ENCODE measurements around the gene METTL1.

METTL1 gene

GRCh38 chr12:57800965-57801364, 29.1 kb upstream of the METTL1 start:
- DNase-seq (ENCODE audit: extremely low read depth, insufficient read length): no peak
- Histone ChIP-seq H3K36me3 (ENCODE audit: control insufficient read depth, insufficient read depth, low read length) (no peaks in the 10 kb centered on the region; the same call in none of the 2 replicates), H3K4me3 (replicated peaks; ENCODE audit: low read depth, low read length) (no peak overlapping the region), H3K27me3 (replicated peaks; ENCODE audit: control insufficient read depth, insufficient read depth, low read length) (no peaks in the 10 kb centered on the region)
- TF ChIP-seq CTCF (IDR thresholded peaks at IDR 0.05; ENCODE audit: insufficient read depth, low read length, poor library complexity, severe bottlenecking): no peak

GRCh38 chr12:57797933-57798332, 26.0 kb upstream of the METTL1 start:
- Histone ChIP-seq H3K27me3 (replicated peaks; ENCODE audit: control insufficient read depth, insufficient read depth, low read length) (no peaks in the 10 kb centered on the region), H3K36me3 (ENCODE audit: control insufficient read depth, insufficient read depth, low read length) (peaks cover 3% of the 10 kb centered on the region), H3K4me3 (replicated peaks; ENCODE audit: low read depth, low read length) (no peak overlapping the region)
- DNase-seq (ENCODE audit: extremely low read depth, insufficient read length): no peak
- TF ChIP-seq CTCF (IDR thresholded peaks at IDR 0.05; ENCODE audit: insufficient read depth, low read length, poor library complexity, severe bottlenecking): no peak

- no peak for DNase-seq (ENCODE audit: extremely low read depth, insufficient read length)
- TF ChIP-seq CTCF (IDR thresholded peaks at IDR 0.05; ENCODE audit: insufficient read depth, low read length, poor library complexity, severe bottlenecking): no peak
- peaks cover 4% of the 10 kb centered on the region for H3K36me3 ChIP-seq (ENCODE audit: control insufficient read depth, insufficient read depth, low read length)
Measured at GRCh38 chr12:57796996-57797395, 25.1 kb upstream of the METTL1 start.

DNA sequence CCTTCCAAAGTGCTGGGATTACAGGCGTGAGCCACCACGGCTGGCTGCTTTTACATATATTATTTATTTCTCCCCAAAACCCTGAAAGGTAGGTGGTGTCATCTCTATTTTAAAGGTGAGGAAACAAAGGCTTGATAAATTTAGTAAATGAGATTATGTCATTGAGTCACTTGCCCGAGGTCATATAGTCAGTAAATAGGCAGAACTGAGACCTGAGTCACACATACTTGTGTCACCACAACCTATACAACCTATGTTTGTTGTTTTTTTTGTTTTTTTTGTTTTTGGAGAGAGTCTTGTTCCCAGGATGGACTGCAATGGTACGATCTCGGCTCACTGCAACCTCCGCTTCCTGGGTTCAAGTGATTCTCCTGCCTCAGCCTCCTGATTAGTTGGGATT, 23.4 kb upstream of the METTL1 start:
- Histone ChIP-seq H3K36me3 (ENCODE audit: control insufficient read depth, insufficient read depth, low read length) (peaks cover 5% of the 10 kb centered on the region), H3K27me3 (replicated peaks; ENCODE audit: control insufficient read depth, insufficient read depth, low read length) (no peaks in the 10 kb centered on the region), H3K4me3 (replicated peaks; ENCODE audit: low read depth, low read length) (no peak overlapping the region)
- TF ChIP-seq CTCF (IDR thresholded peaks at IDR 0.05; ENCODE audit: insufficient read depth, low read length, poor library complexity, severe bottlenecking): no peak
- no peak for DNase-seq (ENCODE audit: extremely low read depth, insufficient read length)

More at GRCh38 chr12:57796996-57797395, 25.1 kb upstream of the METTL1 start:
- H3K4me3 ChIP-seq (replicated peaks; ENCODE audit: low read depth, low read length): no peak overlapping the region
- no peaks in the 10 kb centered on the region for H3K27me3 ChIP-seq (replicated peaks; ENCODE audit: control insufficient read depth, insufficient read depth, low read length)

DNA sequence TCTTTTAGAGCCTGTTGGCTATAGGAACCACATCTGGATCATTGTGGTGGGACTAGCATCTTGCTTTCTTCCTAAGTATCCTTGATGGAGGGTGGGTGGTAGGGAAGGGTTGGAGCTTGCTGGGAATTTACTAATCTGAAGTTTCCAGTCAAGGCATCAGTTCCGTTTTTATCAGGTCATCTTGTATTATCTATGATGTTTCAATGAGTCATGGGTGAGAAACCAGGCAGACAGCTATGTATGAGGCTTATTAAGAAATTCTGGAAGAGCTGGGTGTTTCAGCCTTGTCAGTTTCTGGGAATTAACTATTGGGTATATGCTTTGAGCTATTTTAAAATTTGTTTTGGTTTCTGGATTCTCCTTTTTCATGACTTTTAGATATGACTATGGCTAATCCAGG, 22.0 kb upstream of the METTL1 start:
- Histone ChIP-seq H3K4me3 (replicated peaks; ENCODE audit: low read depth, low read length) (no peak overlapping the region), H3K36me3 (ENCODE audit: control insufficient read depth, insufficient read depth, low read length) (peaks cover 5% of the 10 kb centered on the region), H3K27me3 (replicated peaks; ENCODE audit: control insufficient read depth, insufficient read depth, low read length) (no peaks in the 10 kb centered on the region)
- no peak for TF ChIP-seq CTCF (IDR thresholded peaks at IDR 0.05; ENCODE audit: insufficient read depth, low read length, poor library complexity, severe bottlenecking)
- no peak for DNase-seq (ENCODE audit: extremely low read depth, insufficient read length)

DNA sequence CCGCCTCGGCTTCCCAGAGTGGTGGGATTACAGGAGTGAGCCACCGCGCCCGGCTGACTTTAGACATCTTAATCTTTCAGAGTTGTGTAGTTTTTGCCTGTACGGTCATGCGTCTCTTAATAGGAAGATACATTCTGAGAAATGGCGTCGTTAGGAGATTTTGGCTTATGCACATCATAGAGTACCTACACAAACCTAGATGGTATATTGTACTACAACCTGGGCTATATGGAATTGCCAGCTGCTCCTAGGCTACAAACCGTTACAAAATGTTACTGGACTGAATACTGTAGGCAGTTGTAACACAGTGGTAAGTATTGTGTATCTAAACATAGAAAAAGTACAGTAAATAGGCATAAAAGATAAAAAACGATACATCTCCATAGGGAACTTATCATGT, 12.0 kb upstream of the METTL1 start:
- TF ChIP-seq CTCF (IDR thresholded peaks at IDR 0.05; ENCODE audit: insufficient read depth, low read length, poor library complexity, severe bottlenecking): no peak
- H3K4me3 ChIP-seq (replicated peaks; ENCODE audit: low read depth, low read length): no peak overlapping the region
- no peak for DNase-seq (ENCODE audit: extremely low read depth, insufficient read length)
- H3K36me3 ChIP-seq (ENCODE audit: control insufficient read depth, insufficient read depth, low read length): peaks cover 7% of the 10 kb centered on the region
- no peaks in the 10 kb centered on the region for H3K27me3 ChIP-seq (replicated peaks; ENCODE audit: control insufficient read depth, insufficient read depth, low read length)

All from GM06990 (cell line).